HL-60 (cell line): Measurements from ENCODE around the gene ATP5PO.

Experiments
- DNase-seq, 2 experiments: peaks; one replicate each; pipeline ENCODE4 v3.0.0-alpha.2; 2010 to 2020; ENCODE audit warnings: low read depth in 1 of 2, low spot score in 1 of 2
- H3K27ac ChIP-seq: fragments of 250-450 bp; sonication (Bioruptor Pico); replicated peaks from 2 replicates; pipeline ENCODE4 v1.5.1; 2020; ENCODE audit warnings: mild to moderate bottlenecking, moderate library complexity
- H3K27me3 ChIP-seq: fragments of 250-450 bp; sonication (Bioruptor Pico); 2 replicates; pipeline ENCODE4 v1.5.1; 2021; ENCODE audit warnings: mild to moderate bottlenecking, moderate library complexity; ENCODE audit not compliant: insufficient read depth, poor library complexity, severe bottlenecking
- H3K4me3 ChIP-seq: replicated peaks from 2 replicates; pipeline ENCODE4 v1.5.1; 2011; ENCODE audit warnings: mild to moderate bottlenecking, control low read depth, low read length; ENCODE audit not compliant: insufficient read depth
- CTCF ChIP-seq: IDR thresholded peaks from one replicate; pipeline ENCODE4 v1.5.1; 2011; ENCODE audit warnings: low read length, control low read depth, inconsistent platforms; ENCODE audit not compliant: insufficient read depth
- GABPA ChIP-seq: IDR thresholded peaks from 2 replicates; pipeline ENCODE4 v1.6.1; 2012; ENCODE audit warnings: low read depth
- POLR2AphosphoS5 ChIP-seq: IDR thresholded peaks from 2 replicates; pipeline ENCODE4 v1.6.1; 2012; ENCODE audit warnings: low read depth
- REST ChIP-seq: IDR thresholded peaks from 2 replicates; pipeline ENCODE4 v1.6.1; 2012; ENCODE audit warnings: low read depth; ENCODE audit not compliant: insufficient replicate concordance
- SPI1 ChIP-seq: IDR thresholded peaks from 2 replicates; pipeline ENCODE4 v1.6.1; 2012; ENCODE audit warnings: low read depth, mild to moderate bottlenecking, borderline replicate concordance

The ATP5PO gene

GRCh38 chr21:33937146-33937545, 21.5 kb upstream of the ATP5PO start:
- Histone ChIP-seq H3K27me3 (no peaks in the 10 kb centered on the region), H3K4me3 (no peak overlapping the region), H3K27ac (peak overlapping the region; percentile 64)
- TF ChIP-seq SPI1 (no peak), POLR2AphosphoS5 (no peak), GABPA (no peak), CTCF (no peak), REST (no peak)
- DNase-seq = no peak

GRCh38 chr21:33936301-33937038, 20.9 kb upstream of the ATP5PO start:
- no peak overlapping the region for H3K27ac ChIP-seq
- DNase-seq = no peak
- H3K4me3 ChIP-seq = no peak overlapping the region
- TF ChIP-seq GABPA (no peak), REST (no peak), POLR2AphosphoS5 (no peak), SPI1 (no peak), CTCF (no peak)
- H3K27me3 ChIP-seq = no peaks in the 10 kb centered on the region

DNA sequence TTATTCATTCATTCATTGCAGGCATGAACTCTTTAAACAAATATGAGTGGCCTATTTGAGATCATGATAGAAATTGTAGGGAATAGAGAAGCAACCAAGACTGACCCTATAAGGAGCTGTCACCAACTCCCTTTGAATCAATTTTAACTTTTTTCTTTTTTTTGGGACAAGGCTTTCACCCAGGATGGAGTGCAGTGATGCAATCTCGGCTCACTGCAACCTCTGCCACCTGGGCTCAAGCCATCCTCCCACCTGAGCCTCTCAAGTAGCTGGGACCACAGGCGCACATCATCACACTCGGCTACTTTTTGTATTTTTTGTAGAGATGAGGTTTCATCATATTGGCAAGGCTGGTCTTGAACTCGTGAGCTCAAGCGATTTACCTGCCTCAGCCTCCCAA, 17.1 kb upstream of the ATP5PO start:
- no peak for DNase-seq
- H3K4me3 ChIP-seq = peak overlapping the region; percentile 65
- no peak for TF ChIP-seq SPI1
- TF ChIP-seq POLR2AphosphoS5 = no peak
- TF ChIP-seq REST = no peak
- TF ChIP-seq CTCF = no peak
- no peak for TF ChIP-seq GABPA
- no peak overlapping the region; the same call in none of the 2 replicates for H3K27ac ChIP-seq
- H3K27me3 ChIP-seq = no peaks in the 10 kb centered on the region
